GM12878 (cell line): ENCODE results near the gene TSPAN11. TPM values are rescaled to one million over a fixed set of nuclear protein-coding genes. Genes with fewer than 3 reads are reported as not detected.

Experiments used
- ATAC-seq: fragments of 200-7000 bp; cut with Tn5 transposase; 3 replicates; pipeline ENCODE4 v1.9.1; 2020; ENCODE audit warnings: mild to moderate bottlenecking, moderate library complexity
- BruUV-seq: library from RNA; stranded (reverse); fragments of 400-500 nt; replicated peaks from 2 replicates; lab custom pipeline; 2021; lab: Mats Ljungman, UMichigan
- CTCF ChIA-PET: fragments of 300-600 bp; sonication (Branson Sonifier 250); formaldehyde crosslinking; extraction: SDS; loops from one replicate; lab custom pipeline; 2021; ENCODE audit warnings: inconsistent platforms; lab: Yijun Ruan, JAX
- POLR2A ChIA-PET: fragments of 350-600 bp; formaldehyde crosslinking; extraction: SDS; loops from one replicate; lab custom pipeline; 2021; ENCODE audit warnings: inconsistent platforms; lab: Charles Lee
- RAD21 ChIA-PET: fragments of 300-600 bp; sonication (Branson Sonifier 250); formaldehyde crosslinking; loops from one replicate; lab custom pipeline; 2023; ENCODE audit warnings: antibody characterized with exemption; ENCODE audit not compliant: unreplicated experiment; lab: Charles Lee
- SMC1A ChIA-PET: fragments of 300-600 bp; sonication (Branson Sonifier 250); formaldehyde crosslinking; loops from one replicate; lab custom pipeline; 2023; ENCODE audit not compliant: unreplicated experiment, uncharacterized antibody; lab: Charles Lee
- DNase-seq: peaks from one replicate; pipeline ENCODE4 v3.0.0-alpha.2; 2011; ENCODE audit warnings: low read depth, low spot score
- FAIRE-seq: peaks from 3 replicates; lab custom pipeline; 2011; peaks lifted over from hg19 to GRCh38; lab: Jason Lieb, UNC
- H2AFZ ChIP-seq: 2 replicates; pipeline ENCODE4 v1.6.0; 2011; ENCODE audit warnings: low read depth, low read length, control low read depth; ENCODE audit not compliant: control insufficient read depth
- H3K27ac ChIP-seq: 2 replicates; pipeline ENCODE4 v1.5.1; 2011; ENCODE audit warnings: control low read depth; ENCODE audit not compliant: control insufficient read depth, insufficient read depth
- H3K27me3 ChIP-seq, 2 experiments: replicated peaks in 1 of 2; 2 replicates each; pipeline versions ENCODE4 v1.6.0 to v1.6.1; 2011; ENCODE audit warnings: low read length in 1 of 2; ENCODE audit not compliant: control insufficient read depth in 2 of 2, insufficient read depth in 2 of 2
- H3K36me3 ChIP-seq, 2 experiments: 2 replicates each; pipeline ENCODE4 v1.5.1; 2011; ENCODE audit warnings: low read length in 1 of 2; ENCODE audit not compliant: control insufficient read depth in 2 of 2, insufficient read depth in 2 of 2
- H3K4me1 ChIP-seq: 2 replicates; pipeline ENCODE4 v1.6.1; 2011; ENCODE audit warnings: mild to moderate bottlenecking, low read length, moderate library complexity, mixed read lengths; ENCODE audit not compliant: control insufficient read depth, insufficient read depth
- H3K4me2 ChIP-seq: 2 replicates; pipeline ENCODE4 v1.6.0; 2011; ENCODE audit warnings: control low read depth; ENCODE audit not compliant: control insufficient read depth, insufficient read depth
- H3K4me3 ChIP-seq: fragments of 200-600 bp; sonication (generic); 2 replicates; pipeline ENCODE4 v1.5.1; 2016
- H3K79me2 ChIP-seq: 2 replicates; pipeline ENCODE4 v1.6.0; 2011; ENCODE audit warnings: low read length; ENCODE audit not compliant: control insufficient read depth, insufficient read depth
- H3K9ac ChIP-seq: 2 replicates; pipeline ENCODE4 v1.8.0; 2011; ENCODE audit warnings: low read length, control low read depth, mixed read lengths; ENCODE audit not compliant: control insufficient read depth, insufficient read depth
- H3K9me3 ChIP-seq: replicated peaks from 3 replicates; pipeline ENCODE4 v1.5.1; 2011; ENCODE audit warnings: mild to moderate bottlenecking, low read length; ENCODE audit not compliant: control insufficient read depth, insufficient read depth
- H4K20me1 ChIP-seq: 2 replicates; pipeline ENCODE4 v1.6.0; 2011; ENCODE audit not compliant: control insufficient read depth, insufficient read depth
- HDGF ChIP-seq: fragments of 450-650 bp; IDR thresholded peaks from 2 replicates; pipeline ENCODE4 v1.6.1; 2016; ENCODE audit warnings: antibody characterized with exemption
- SMAD1 ChIP-seq: fragments of 450-650 bp; IDR thresholded peaks from 2 replicates; pipeline ENCODE4 v1.6.1; 2018; ENCODE audit warnings: mild to moderate bottlenecking, low read depth; ENCODE audit not compliant: partially characterized antibody
- SMC3 ChIP-seq: IDR thresholded peaks from 2 replicates; pipeline ENCODE4 v1.6.1; 2011; ENCODE audit warnings: low read length, improper control_type of control experiment, borderline replicate concordance
- USF2 ChIP-seq: IDR thresholded peaks from 2 replicates; pipeline ENCODE4 v1.6.1; 2011; ENCODE audit warnings: low read depth, low read length, improper control_type of control experiment, borderline replicate concordance
- ZBTB11 ChIP-seq: fragments of 450-650 bp; formaldehyde crosslinking; IDR thresholded peaks from 2 replicates; pipeline ENCODE4 v1.5.0; 2022; ENCODE audit warnings: mild to moderate bottlenecking, missing genetic modification characterization
- WGBS: methylation state at CpG from one replicate; pipeline ENCODE4 v1.1.6; 2016; ENCODE audit warnings: low lambda C conversion rate; ENCODE audit not compliant: insufficient replicate concordance, insufficient coverage; ENCODE audit errors: missing lambda C conversion rate; 5-methylcytosine and 5-hydroxymethylcytosine counted together
- in situ Hi-C: fragments of 300-500 bp; cut with MboI; formaldehyde crosslinking; loops from 9 replicates; pipeline ENCODE4 v1.14.3; 2018; ENCODE audit warnings: mixed read lengths
- intact Hi-C: fragments of 100-400 bp; cut with micrococcal nuclease; formaldehyde crosslinking; loops from one replicate; pipeline ENCODE4 v1.14.2; 2022; ENCODE audit not compliant: unreplicated experiment
- polyA plus RNA-seq, 11 experiments: library from polyadenylated mRNA; depleted of rRNA in 4 of 11; unstranded in 6 of 11; stranded (reverse) in 5 of 11; fragments of >200 nt; fragmentation: Nextera tagmentation in 4 of 11; fragmentation: Illumina TruSeq in 1 of 11; extraction: Ambion mirVana in 4 of 11; extraction: Trizol in 1 of 11; gene quantifications; 1 replicate in 1 of 11; 2 replicates in 10 of 11; pipeline versions ENCODE4 v1.2.1 to v1.2.3, GENCODE V29; 2011 to 2016; ENCODE audit warnings: inconsistent platforms in 2 of 11, missing spikeins in 2 of 11, low read depth in 1 of 11
- total RNA-seq, 4 experiments: library from RNA; depleted of rRNA in 3 of 4; stranded (reverse); fragments of >200 nt in 3 of 4; fragmentation: Illumina TruSeq in 1 of 4; extraction: Trizol in 1 of 4; gene quantifications; 2 replicates each; pipeline versions ENCODE4 v1.2.1 to v1.2.3, GENCODE V29; 2013 to 2021

Gene TSPAN11
- total and polyA plus RNA-seq, 10 of the 15 experiments (the other 5 are each of a cell fraction or from before 2014, with no cell fraction given) = under 0.01 to 0.27 (median 0.04) TPM; not detected in 6

- H3K9me3 ChIP-seq = no peaks in the 10 kb centered on the region
- no peaks in the 10 kb centered on the region for H4K20me1 ChIP-seq
- in situ Hi-C loops = no loop called here
- no peak for ATAC-seq
- H3K27me3 ChIP-seq = no peaks in the 10 kb centered on the region; a peak in 2 of 4 replicates
- no peak overlapping the region for H2AFZ ChIP-seq
- H3K4me3 ChIP-seq = no peak overlapping the region
- H3K4me1 ChIP-seq = no peaks in the 10 kb centered on the region
- no peak overlapping the region for H3K9ac ChIP-seq
- no peak for DNase-seq
- ChIA-PET CTCF (no interaction called here), POLR2A (no interaction called here), RAD21 (no interaction called here), SMC1A (no interaction called here)
- no TSS peak for BruUV-seq
- WGBS = 71% methylated on average over 1 of the region's 1 CpG
- intact Hi-C loops = no loop called here
- TF ChIP-seq HDGF = no peak
- no peak overlapping the region for H3K4me2 ChIP-seq
- no peak for FAIRE-seq
- no peaks in the 10 kb centered on the region for H3K36me3 ChIP-seq
- no peaks in the 10 kb centered on the region for H3K79me2 ChIP-seq
- H3K27ac ChIP-seq = no peak overlapping the region
These were observed 110.5 kb downstream of the TSPAN11 start for GRCh38 chr12:31037028-31037427.

- no peaks in the 10 kb centered on the region for H3K36me3 ChIP-seq
- H3K27ac ChIP-seq = no peak overlapping the region
- ChIA-PET RAD21 (no interaction called here), CTCF (no interaction called here), SMC1A (no interaction called here), POLR2A (no interaction called here)
- H3K4me3 ChIP-seq = no peak overlapping the region
- no peaks in the 10 kb centered on the region for H3K79me2 ChIP-seq
- no peak for ATAC-seq
- no peak for DNase-seq
- no TSS peak for BruUV-seq
- 32% methylated on average over 2 of the region's 2 CpGs for WGBS
- H2AFZ ChIP-seq = no peak overlapping the region
- no peak for FAIRE-seq
- TF ChIP-seq USF2 = no peak
- TF ChIP-seq ZBTB11 (CRISPR knock-in tag) = no peak
- TF ChIP-seq SMAD1 = no peak
- TF ChIP-seq SMC3 = no peak
- intact Hi-C loops (no loop called here), in situ Hi-C loops (no loop called here)
- no peaks in the 10 kb centered on the region; a peak in 2 of 4 replicates for H3K27me3 ChIP-seq
- H4K20me1 ChIP-seq = no peaks in the 10 kb centered on the region
- H3K9me3 ChIP-seq = no peaks in the 10 kb centered on the region
- no peaks in the 10 kb centered on the region for H3K4me1 ChIP-seq
- no peak overlapping the region for H3K9ac ChIP-seq
- H3K4me2 ChIP-seq = no peak overlapping the region
These were observed 111.4 kb downstream of the TSPAN11 start for GRCh38 chr12:31037931-31038330.
